IPS-20b (cell line): ENCODE results near the gene FAU.

Experiments used
- H3K27ac ChIP-seq: one replicate; pipeline ENCODE4 v1.5.1; 2013; ENCODE audit warnings: low read length
- H3K27me3 ChIP-seq: 2 replicates; pipeline ENCODE4 v1.6.1; 2013; ENCODE audit warnings: mild to moderate bottlenecking, low read length, inconsistent platforms; ENCODE audit not compliant: insufficient read depth
- H3K36me3 ChIP-seq: 2 replicates; pipeline ENCODE4 v1.6.1; 2013; ENCODE audit warnings: low read depth, mild to moderate bottlenecking, inconsistent platforms, low read length, moderate library complexity; ENCODE audit not compliant: insufficient read depth
- H3K4me1 ChIP-seq: 2 replicates; pipeline ENCODE4 v1.6.1; 2013; ENCODE audit warnings: mild to moderate bottlenecking, control low read depth, inconsistent platforms, low read length, moderate library complexity; ENCODE audit not compliant: insufficient read depth
- H3K4me3 ChIP-seq: 2 replicates; pipeline ENCODE4 v1.5.1; 2013; ENCODE audit warnings: mild to moderate bottlenecking, low read length, inconsistent platforms
- H3K9ac ChIP-seq: 2 replicates; pipeline ENCODE4 v1.6.1; 2013; ENCODE audit warnings: low read depth, mild to moderate bottlenecking, inconsistent platforms, low read length, moderate library complexity
- H3K9me3 ChIP-seq: 2 replicates; pipeline ENCODE4 v1.6.1; 2013; ENCODE audit warnings: mild to moderate bottlenecking, low read depth, low read length, inconsistent platforms; ENCODE audit not compliant: insufficient read depth

The FAU gene

GRCh38 chr11:65078151-65078550, 43.8 kb downstream of the FAU start:
- H3K4me3 ChIP-seq: no peak overlapping the region
- H3K9me3 ChIP-seq: no peaks in the 10 kb centered on the region
- H3K36me3 ChIP-seq: peaks cover 71% of the 10 kb centered on the region
- H3K4me1 ChIP-seq: peaks cover 6% of the 10 kb centered on the region
- H3K27me3 ChIP-seq: no peaks in the 10 kb centered on the region
- no peak overlapping the region for H3K27ac ChIP-seq
- no peak overlapping the region for H3K9ac ChIP-seq

DNA sequence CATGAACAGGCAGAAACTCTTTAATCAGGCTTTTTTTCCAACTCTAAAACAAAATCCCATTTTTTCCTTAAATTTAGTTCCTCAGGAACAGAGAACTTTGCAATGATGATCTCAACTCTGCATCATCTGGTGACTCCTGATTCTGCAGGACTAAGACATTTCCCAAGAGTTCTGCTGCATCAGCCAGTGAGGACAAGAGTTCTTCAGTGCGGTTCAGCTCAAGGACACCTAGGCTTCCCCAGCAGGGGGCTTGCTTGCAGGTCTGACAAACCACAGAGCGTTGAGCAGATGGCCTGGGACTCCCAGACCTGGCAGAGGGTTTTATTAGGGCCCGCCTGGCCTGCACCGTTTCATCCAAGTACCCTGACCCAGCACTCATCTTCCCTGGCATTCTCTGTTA, 44.5 kb downstream of the FAU start:
- Histone ChIP-seq H3K9ac (no peak overlapping the region), H3K4me1 (no peaks in the 10 kb centered on the region), H3K36me3 (peaks cover 66% of the 10 kb centered on the region), H3K27me3 (no peaks in the 10 kb centered on the region), H3K27ac (no peak overlapping the region), H3K4me3 (no peak overlapping the region), H3K9me3 (no peaks in the 10 kb centered on the region)

DNA sequence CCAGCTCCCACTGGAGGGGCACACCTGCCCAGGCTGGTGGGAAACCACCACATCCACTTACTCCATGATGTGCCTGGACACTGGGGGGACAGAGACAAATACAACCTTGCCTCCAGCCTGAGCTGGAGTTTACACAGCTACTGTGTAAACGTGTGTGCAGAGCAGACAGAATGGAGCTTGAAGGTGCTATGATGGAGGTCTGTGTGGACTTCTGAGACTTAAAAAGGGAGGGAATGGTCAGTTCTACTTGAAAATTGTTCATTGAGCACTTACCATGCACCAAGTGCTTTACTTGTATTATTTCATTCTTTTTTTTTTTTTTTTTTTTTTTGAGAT, 49.3 kb downstream of the FAU start:
- H3K27ac ChIP-seq: no peak overlapping the region
- no peaks in the 10 kb centered on the region for H3K27me3 ChIP-seq
- H3K4me3 ChIP-seq: no peak overlapping the region
- peaks cover 21% of the 10 kb centered on the region for H3K36me3 ChIP-seq
- H3K9me3 ChIP-seq: no peaks in the 10 kb centered on the region
- no peak overlapping the region for H3K9ac ChIP-seq
- no peaks in the 10 kb centered on the region; the same call in 1 of the 2 replicates for H3K4me1 ChIP-seq

- Histone ChIP-seq H3K4me3 (no peak overlapping the region), H3K9ac (no peak overlapping the region), H3K27me3 (no peaks in the 10 kb centered on the region), H3K9me3 (no peaks in the 10 kb centered on the region), H3K27ac (no peak overlapping the region), H3K36me3 (peaks cover 16% of the 10 kb centered on the region), H3K4me1 (no peaks in the 10 kb centered on the region; the same call in 1 of the 2 replicates)
Observed at GRCh38 chr11:65071907-65072630, 49.9 kb downstream of the FAU start.
